Stimulated activated CD8-positive, alpha-beta memory T cell treated with anti-CD3 and anti-CD28 coated beads, Interleukin-12 subunit alpha, Interleukin-12 subunit beta, amount 100 ng/mL, for 24 hours (primary cell): ENCODE results near the gene TNPO3.

Experiments used
- DNase-seq: peaks from one replicate; pipeline ENCODE4 v3.0.0-alpha.2; 2020; ENCODE audit errors: extremely low read depth

Gene TNPO3

DNA sequence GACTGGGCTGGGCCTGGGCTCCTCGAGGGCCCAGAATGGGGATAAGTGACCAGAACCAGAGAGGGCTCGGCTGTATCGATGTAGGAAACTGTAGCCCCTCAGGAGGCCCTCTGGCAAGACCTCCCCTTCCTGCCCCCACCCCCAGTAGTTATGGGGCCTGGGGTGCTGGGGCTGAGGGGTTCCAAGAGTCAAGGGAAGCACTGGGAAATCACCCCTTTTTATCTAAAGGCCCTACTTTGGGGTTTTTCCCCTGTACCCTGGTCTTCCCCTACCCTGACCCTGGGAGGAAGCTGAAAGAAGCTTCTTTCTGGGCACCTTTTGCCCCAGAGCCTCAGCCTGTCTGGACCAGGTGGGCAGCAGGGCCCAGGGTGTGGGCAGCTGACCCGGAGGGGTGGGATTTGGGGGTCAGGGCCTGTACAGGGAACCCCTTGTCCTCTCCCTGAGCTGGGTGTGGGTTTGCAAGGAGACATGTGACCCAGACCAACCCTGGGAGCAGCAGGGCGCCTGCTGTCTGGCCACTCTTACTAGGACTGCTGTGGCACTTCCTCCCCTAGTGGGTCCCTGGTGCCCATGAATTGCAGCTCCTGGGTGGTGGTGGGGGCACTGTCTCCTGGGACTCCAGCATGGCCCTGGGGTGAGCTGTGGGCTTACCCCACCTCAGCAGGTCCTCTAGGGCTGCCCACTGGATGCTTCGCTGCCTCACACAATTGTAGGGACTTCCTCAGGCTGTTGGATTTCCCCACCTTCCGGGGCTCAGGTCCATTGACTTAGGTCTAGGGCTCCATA, 115.6 kb downstream of the TNPO3 start:
- no peak for DNase-seq

DNA sequence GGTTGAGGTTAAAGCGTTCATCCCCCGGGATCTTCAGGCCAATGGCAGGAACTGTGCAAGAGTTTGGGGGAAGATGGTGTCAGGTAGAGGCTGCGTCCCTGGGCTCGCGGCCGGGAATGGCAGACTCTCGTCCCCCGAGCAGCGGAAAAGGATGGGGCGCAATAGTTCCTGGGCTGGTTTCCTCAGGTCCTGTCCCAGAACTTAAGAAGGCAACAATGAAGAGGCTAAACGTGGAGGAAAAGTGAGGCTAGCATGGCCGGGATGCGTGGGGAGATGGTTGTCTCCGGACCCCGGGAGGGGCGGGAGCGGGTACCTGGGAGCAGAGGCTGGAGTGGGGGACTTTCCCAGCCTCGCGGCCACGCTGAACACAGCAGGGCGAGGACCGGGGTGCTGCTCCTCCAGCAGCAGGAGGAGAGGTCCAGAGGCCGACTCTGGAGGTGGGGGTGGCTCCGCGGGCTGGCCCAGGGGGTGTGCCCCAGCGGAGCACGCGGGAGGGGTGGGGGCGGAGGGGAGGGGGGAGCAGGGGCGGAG, 116.3 kb downstream of the TNPO3 start:
- no peak for DNase-seq

DNA sequence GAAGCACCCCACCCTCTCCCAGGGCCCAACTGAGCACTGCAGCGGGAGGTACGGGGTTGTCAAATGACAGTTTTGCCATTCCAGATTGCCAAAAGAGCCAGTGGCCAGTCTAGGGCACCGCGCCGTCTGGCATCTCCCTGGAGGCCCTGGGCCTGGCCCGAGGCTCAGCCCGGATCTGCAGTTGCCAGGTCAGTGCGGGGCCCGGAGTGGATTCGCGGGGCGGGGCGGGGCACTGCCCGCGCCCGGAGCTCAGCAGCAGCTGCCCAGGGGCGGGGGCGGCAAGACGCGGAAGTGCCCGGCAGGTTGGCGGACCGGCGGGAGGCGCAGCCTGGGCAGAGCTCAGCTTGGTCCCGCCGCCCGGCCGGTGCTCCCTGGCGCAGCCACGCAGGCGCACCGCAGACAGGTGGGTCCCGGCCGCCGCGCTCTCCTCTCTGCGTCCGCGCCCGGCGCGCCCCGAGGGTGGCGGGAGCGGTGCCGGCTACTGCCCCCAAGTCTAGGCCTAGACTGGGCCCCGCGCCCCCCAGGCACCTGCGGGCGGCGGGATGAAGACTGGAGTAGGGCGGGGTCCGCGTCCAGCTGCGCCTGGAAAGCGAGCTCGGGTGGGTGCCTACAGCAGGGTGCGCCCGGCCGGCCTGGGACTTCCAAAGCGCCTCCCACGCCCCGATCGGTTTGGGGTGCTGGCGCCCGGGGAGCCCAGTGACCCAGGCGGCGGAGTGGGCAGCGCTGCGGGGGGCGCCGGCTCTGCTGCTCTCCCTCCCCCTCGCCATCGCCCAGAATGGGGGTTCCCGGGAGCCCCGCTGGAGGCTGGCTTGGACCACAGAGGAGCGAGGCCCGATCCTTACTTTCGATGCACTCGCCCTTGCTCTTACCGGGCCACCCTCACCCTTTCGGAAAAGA, 117.0 kb downstream of the TNPO3 start, which contains the start of gene IRF5:
TSS of gene IRF5 (plus strand) at position 281 of the 897 bp plus-strand sequence. CDS start 4,155 bp downstream, outside the sequence.
- no peak for DNase-seq

DNA sequence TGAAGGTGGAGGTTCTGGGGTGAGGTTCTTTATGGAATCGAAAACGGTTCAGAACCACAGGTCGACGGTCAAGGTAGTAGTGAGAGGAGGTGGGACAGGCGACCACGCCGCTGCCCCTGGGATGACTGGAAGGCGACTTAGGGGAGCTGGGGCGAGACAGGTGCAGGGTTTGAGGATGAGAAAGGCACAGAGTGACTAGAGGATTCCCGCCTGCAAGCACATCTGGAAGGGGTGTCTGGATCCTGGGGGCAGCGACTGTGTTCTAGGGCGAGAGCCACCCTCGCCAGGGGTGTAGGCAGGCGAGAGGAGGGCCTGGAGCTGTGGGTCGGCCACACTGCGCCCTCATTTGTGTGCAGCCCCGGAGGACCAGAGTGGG, 117.7 kb downstream of the TNPO3 start:
- DNase-seq = no peak

DNA sequence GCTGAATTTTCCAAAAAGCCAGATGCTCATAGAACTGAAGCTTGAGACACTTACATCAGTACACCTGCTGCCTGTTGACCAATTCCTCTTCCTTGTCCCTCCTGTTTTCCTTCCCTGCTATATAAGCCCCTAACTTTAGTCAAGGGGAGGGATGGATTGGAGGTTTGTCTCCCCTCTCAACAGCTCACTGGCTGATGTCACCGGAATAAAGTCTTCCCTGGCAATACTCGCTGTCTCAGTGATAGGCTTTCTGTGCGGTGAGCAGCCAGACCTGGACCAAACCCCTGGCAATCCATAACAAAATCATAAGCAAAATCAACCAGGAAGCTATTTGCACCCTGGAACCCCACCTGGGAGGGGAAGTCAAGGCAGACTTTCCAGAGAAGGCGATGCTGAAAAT, 118.1 kb downstream of the TNPO3 start:
- DNase-seq = no peak

DNA sequence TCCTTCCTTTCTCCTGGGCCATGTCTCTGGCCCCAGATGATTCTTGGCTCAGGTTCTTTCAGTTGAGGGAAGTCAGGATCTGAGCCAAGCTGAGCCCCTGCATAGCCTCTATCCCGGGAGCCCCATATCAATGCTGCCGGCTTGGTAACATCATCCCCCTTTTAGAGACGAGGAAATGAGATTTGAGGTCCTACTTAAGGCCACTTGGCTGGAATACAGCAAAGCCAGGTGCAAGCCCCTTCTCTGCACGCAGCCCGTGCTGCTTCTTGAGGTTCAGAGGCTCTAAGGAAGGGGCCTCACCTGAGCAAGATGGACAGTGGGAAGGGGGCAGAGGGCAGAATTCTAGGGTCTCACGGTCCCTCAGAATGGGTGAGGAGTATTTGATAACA, 119.6 kb downstream of the TNPO3 start:
- DNase-seq = no peak

DNA sequence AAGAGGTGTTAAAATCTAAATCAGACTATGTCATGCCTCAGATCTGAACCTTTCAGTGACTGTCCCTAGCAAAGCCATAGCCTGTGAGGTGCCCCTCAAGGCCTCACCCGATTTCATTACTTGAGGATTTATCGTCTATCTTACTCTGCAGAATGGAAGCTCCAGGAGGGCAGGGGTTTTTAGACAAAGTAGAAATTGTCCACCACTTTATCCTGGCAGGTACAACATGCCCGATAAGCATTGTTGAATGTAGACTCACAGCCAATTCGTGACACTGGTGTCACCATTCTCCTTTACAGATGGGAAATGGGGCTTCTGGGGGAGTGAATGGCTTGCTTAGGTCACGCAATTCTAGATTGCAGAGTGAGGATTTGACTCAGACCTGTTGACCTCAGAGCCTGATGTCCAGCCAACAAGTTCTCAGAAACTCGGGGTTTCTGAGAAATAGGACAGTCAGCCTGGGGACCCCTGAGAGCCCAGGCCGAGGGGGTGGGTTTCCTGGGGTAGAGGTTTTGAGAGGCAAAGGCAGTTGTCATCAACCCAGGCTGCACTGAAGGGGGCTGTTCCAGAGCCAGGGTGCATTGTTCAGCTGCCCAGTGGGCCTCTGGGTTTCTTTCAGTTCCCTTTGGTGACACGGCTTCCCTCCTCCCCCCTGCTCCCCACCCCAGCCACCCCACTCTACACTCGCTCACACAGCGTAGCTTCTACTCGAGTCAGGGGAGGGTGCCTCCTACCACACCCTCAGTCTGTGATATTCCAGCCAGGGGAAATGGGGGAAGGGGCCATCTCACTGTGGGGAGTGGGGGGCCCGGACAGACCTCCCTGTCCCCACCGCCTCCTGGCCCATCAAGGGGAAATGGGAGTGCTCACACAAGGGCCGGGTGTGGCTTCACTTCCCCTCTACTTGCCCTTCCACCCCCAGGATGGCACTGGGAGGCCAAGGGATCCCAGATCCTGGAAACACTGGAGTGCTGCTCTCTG, 120.3 kb downstream of the TNPO3 start:
- DNase-seq = no peak

DNA sequence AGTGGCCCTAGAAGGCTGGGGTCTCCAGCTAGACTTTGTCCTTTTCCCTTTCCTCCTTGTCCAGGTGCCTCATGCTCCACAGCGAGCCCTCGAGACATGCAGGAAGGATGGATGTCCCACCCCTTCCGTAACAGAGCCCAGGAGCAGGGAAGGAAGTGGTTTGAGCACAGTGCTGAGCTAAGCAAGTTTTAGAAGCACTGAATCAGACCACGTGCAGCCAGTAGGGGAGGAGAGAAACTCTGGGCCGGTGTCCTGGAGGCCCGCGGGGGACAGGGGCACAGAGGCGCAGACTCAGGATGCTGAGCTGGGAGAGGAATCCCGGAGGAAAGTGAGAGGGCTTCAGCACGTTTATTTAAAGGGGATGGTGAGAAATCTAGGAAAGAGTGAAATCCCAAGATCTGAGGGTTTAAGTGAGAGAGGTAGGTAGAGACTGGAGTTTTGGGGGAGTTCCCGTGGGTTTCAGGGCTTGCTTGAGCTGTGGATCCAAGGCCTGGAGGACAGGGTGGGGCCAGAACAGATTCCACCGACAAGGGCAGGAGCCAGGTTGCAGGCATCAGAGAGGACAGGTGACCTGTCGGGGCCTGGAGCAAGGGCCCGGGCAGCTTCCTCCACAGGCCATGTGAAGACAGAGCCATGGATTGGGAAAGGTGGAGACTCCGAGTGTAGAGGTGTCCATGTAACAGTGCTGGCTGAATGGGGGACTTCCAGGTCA, 121.6 kb downstream of the TNPO3 start:
- DNase-seq = no peak

DNA sequence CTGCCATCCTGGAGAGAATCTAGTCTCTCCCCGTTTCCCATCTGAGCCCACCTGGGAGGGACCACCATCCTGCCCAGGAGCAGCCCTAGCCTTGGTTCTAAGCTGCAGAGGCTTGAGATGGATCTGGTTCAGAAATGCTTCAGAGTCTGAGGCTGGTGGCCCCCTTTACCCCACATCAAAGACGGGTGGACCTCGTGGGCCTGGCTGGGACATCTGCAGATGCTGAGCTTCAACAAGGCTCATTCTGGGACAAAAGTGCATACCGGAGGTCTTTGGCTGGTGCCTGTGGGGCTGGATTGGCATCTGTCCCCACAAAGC, 122.1 kb downstream of the TNPO3 start:
- no peak for DNase-seq

DNA sequence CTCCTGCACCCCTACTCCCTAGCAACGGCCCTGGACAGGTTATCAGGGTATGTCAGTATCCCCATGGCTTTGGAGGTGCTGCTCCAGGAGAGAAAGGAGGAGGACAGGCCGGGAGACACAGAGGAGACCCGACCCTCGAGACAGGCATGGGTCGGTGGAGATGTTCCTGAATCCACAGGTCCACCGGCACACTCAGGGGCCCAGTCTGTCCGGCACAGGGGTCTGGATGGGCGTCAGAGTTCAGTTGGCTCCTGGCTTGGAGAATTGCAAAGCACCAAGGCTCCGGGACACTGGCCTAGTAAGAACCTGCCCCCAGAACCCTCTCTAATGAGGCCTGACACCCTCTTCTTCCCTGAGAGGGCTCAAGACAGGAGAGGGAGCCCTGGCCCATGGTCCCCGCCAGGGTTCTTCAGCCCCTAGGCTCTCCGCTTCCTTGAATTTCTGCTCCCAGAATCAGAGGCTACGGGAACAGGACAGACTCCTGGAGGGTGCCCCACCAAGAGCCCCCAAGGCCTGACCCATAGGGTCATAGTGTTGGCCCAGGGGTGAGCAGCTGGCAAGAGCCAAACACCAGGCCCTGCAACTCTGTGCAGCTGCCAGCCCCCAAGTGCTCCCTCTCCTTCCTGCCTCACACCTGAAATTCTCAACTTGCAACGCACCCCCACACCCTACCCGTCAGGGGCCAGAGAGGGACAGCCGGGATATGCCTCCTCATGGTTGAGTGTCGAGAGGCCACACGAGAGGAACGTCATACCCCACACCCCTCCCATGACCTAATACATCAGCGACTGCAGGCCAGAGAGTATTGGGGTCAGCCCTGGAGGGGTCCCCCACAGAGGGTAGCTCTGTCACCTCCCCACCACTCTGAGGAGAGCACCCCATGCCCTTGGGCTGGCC, 122.7 kb downstream of the TNPO3 start:
- DNase-seq = no peak

DNA sequence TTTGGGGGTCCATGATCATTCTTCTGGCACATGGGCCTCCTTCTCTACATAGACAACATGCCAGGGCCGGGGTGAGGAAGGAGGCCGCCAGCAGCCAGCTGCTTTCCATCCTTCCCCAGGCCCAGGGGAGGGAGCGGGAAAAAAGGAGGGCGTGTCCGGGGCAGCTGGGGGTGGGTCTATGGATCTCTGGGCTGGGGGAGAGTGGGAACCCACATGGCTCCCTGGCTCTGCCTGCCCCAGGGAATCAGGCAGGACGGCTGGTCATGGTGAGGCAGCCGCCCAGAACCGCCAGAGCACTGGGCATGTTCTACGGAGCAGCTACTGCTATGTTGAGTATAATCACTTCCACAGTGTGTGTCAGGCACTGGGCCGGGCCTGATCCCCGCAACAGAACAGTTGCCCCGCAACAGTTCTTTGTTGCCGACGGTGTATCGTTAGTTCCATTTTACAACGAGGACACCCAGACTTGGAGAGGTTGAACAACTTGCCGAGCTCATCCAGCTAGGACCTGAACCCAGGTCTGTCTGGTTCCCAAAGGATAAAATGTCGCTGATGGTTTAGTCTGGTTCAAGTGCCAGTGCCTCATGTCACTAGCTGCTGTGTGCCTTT, 123.6 kb downstream of the TNPO3 start:
- DNase-seq = no peak

DNA sequence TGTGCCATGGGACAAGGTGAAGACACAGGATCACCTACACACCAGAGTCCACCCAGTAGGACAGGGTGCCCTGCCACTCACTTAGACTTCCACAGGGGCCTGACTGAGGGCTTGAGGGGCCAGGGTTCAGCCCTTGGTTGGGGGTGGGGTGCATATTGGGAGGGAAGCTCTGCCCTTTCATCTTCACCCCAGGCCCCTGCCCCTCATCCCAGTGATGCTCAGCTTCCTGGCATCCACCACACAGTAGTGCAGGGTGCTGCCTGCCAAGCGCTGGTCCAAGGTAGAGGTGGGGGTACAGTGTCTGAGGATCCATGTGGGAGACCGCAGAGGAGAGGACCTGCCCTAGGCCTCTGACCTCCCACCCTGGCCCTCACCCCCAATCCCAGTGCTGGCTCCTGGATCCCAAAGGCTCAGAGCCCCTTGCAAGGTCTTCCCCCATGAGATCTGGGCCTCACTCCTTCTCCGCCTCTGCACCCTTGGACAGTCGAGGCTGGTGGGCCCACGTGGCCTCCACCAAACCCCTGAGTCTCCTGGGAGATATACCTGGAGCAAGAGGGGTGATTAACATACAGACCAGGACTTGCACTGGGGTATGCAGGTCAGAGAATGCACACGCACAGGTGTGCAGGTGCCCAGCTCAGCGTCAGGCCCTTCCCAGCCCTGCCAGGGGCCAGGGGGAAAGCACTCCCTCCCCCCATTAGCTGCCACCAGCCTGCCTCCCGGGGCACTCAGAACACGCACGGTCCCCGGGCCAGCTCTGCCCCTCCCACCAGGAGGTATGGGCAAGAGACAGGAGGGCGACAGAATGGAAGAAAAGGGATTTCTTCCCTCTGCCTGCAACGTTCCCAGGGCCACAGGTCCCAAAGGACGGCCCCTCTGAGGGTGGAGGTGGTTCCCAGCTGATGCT, 125.8 kb downstream of the TNPO3 start:
- DNase-seq = no peak

DNA sequence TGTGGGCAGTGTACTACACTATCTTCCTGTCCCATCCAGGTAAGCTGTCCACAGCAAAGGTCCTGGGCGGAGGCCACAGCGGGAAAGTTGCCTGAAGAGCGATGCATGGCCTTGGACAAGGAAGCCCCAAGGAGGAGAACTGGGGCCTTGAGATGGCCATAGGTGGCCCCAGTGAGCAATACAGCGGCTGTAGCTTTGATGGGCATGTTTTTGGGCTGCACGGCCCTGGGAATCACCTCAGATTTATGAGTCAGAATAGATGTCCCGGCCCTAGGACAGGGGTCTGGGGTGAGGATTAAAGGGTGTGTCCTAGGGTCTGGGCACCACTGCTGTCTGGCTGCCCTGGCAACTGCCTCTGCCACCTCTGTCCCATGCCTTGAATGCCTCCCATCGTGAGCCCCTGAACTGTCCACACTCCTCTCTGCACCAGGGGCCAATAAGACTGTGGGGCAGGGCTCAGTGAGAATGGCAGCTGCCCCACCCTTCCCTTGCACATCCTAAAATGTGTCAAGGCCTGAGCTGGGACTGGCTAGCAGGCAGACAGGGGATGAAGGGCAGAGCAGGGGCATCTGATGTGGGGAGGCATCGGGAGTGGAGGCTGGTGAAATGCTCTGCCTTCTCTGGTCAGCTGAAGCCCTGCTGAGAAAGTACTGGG, 126.6 kb downstream of the TNPO3 start:
- no peak for DNase-seq

DNA sequence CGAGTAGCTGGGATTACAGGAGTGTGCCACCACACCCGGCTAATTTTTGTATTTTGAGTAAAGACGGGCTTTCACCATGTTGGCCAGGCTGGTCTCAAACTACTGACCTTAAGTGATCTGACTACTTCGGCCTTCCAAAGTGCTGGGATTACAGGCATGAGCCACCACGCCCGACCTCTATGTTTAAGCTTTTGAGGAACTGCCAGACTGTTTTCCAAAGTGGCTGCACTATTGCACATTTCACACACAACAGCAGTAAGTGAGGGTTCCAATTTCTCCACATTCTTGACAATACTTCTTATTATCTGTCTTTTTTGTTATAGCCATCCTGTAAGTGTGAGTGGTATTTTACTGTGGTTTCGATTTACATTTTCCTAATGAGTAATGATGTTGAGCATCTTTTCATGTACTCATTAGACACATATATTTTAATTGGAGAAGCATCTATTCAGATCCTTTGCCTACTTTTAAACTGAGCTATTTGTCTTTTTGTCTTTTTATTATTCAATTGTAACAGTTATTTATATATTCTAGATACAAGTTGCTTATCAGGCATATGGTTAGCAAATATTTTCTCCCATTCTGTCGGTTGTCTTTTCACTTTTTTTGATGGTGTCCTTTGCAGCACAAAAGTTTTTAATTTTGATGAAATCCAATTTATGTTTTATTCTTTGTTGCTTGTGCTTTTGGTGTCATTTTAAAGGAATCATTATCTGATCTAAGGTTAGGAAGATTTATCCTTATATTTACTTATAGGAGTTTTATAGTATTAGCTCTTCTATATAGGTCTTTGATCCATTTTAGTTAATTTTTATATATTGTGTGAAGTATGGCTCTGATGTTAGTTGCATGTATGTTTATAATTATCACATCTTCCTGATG, 130.0 kb downstream of the TNPO3 start:
- no peak for DNase-seq

DNA sequence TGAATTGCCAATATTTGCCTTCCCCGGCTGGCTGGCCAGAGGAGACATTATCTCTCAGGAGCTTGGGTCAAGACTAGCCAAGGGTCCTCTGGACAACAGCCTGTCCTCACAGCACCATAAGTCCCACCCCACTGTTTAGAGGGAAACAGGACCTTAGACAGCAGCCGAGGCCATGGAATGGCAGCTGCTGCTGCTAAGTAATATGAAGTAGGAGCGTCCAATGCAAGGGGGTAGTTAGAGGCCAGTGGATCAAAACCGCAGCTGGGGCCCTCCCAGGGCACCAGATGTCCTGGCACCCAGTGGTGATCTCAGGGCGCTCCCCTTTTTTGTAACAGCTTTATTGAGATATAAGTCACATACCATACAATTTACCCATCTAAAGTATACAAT, 131.5 kb downstream of the TNPO3 start:
- no peak for DNase-seq

DNA sequence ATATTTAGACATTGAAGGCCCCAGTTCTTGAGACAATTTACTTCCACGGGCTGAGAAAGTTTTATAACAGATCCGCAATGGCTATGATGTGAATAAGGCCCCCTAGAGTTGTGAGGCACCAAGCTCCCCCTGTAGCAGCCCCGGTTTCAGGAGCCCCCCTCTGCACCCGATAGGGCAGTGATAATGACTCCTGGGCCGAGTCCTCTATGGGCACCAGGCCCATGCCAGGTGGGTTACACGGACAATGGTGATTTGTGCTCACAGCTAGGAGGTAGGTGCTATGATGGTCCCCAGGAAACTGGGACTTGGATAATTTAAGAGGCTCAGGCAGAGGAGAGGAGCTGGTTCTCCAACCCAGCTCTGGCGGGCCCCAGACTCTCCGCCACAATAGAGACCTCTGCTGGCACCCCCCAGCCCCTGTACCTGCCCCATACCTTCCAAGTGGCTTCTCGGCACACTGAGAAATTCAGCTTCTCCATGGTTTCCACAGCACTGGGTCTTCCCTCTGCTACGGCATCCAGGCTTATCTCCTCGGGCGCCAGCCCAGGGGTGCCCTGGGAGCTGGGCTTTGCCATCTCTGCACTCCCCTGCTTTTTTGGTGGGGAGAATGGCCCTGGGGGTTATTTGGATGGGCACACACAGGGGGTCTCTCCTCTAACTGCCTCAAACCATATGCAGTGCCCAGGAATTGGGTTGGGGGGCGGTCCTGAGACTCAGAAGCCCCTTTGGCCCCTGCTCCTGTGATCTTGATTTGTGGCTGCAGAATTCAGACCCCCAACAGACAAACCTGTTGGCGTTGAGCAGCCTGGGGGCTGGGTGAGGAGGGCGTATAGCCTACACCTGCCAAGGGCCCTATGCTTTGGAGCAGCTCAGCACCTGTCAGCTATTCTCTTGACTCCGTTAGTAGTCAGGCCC, 132.2 kb downstream of the TNPO3 start:
- DNase-seq = no peak
